Measurements from ENCODE around the gene TMCC3. TPM values are rescaled to one million over a fixed set of nuclear protein-coding genes. Genes with fewer than 3 reads are reported as not detected.
"Not testable (repeated sequence)": the region's sequence is repeated elsewhere in the genome, so short reads cannot be mapped to it uniquely, and the experiment has no call there.

TMCC3 gene
- total and polyA plus RNA-seq, 2 experiments from 2014 or later = 1.4 to 3.6 TPM

GRCh38 chr12:94593822-94594442 is 56.4 kb downstream of the TMCC3 start:
- no peaks in the 10 kb centered on the region for H3K4me1 ChIP-seq (ENCODE audit: insufficient read depth)
- H3F3A ChIP-seq (replicated peaks; ENCODE audit: low read depth) = no peaks in the 10 kb centered on the region
- no peak overlapping the region for H3K4me3 ChIP-seq
- Mint-ChIP-seq H3K27ac (no peak overlapping the region), H3K27me3 (ENCODE audit: insufficient read depth, low read depth, poor library complexity) (peaks cover 3% of the 10 kb centered on the region), H3K9me3 (no peaks in the 10 kb centered on the region), H3K4me1 (peaks cover 8% of the 10 kb centered on the region), H3K36me3 (ENCODE audit: low read depth) (no peaks in the 10 kb centered on the region), H3K4me3 (no peak overlapping the region)
- H3K27ac ChIP-seq (ENCODE audit: low read depth) = no peak overlapping the region
- no peak overlapping the region for H3K4me2 ChIP-seq
- DNase-seq (ENCODE audit: low spot score) = no peak
- no peaks in the 10 kb centered on the region for H3K79me2 ChIP-seq (replicated peaks; ENCODE audit: insufficient read depth)
- TF ChIP-seq STAT1 (IDR thresholded peaks at IDR 0.05; ENCODE audit: unreplicated experiment) = no peak
- TF ChIP-seq ZNF114 (CRISPR knock-in tag; IDR thresholded peaks at IDR 0.05) = no peak
- TF ChIP-seq EZH2phosphoT487 (IDR thresholded peaks at IDR 0.05; ENCODE audit: unreplicated experiment) = no peak
- TF ChIP-seq EZH2 (IDR thresholded peaks at IDR 0.05; ENCODE audit: low read depth, unreplicated experiment) = no peak
- no peak for TF ChIP-seq ZNF462 (CRISPR knock-in tag; IDR thresholded peaks at IDR 0.05)
- H3K27me3 ChIP-seq (ENCODE audit: insufficient read depth) = no peaks in the 10 kb centered on the region
- H3K36me3 ChIP-seq (ENCODE audit: insufficient read depth) = no peaks in the 10 kb centered on the region
- no peak overlapping the region for H2AFZ ChIP-seq
- H3K9me2 ChIP-seq (ENCODE audit: insufficient read depth) = no peaks in the 10 kb centered on the region
- no peaks in the 10 kb centered on the region for H4K20me1 ChIP-seq (replicated peaks; ENCODE audit: insufficient read depth)
- ATAC-seq = no peak

DNA sequence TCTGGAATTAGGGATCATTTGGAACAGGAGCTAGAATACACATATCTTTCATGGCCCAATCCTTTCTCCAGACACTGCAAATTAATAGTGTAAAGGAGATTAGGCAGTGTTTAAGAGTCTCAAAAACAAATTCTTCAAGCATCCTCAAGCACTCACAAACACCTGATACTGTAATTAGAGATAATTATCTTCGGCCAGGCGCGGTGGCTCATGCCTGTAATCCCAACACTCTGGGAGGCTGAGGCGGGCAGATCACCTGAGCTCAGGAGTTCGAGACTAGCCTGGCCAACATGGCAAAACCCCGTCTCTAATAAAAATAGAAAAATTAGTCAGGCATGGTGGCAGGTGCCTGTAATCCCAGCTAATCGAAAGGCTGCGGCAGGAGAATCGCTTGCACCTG is 57.6 kb downstream of the TMCC3 start:
- H3K4me3 Mint-ChIP-seq; H3K36me3 Mint-ChIP-seq (ENCODE audit: low read depth); H3K27me3 ChIP-seq (ENCODE audit: insufficient read depth); H2AFZ ChIP-seq; H3K4me3 ChIP-seq; H3K36me3 ChIP-seq (ENCODE audit: insufficient read depth); ATAC-seq; DNase-seq (ENCODE audit: low spot score); H3K9me2 ChIP-seq (ENCODE audit: insufficient read depth); H3F3A ChIP-seq (replicated peaks; ENCODE audit: low read depth); H3K4me1 ChIP-seq (ENCODE audit: insufficient read depth); H4K20me1 ChIP-seq (replicated peaks; ENCODE audit: insufficient read depth); H3K27me3 Mint-ChIP-seq (ENCODE audit: insufficient read depth, low read depth, poor library complexity); H3K27ac ChIP-seq (ENCODE audit: low read depth); H3K9me3 Mint-ChIP-seq; H3K4me2 ChIP-seq; H3K79me2 ChIP-seq (replicated peaks; ENCODE audit: insufficient read depth); H3K27ac Mint-ChIP-seq: not testable (repeated sequence)
- peaks cover 12% of the 10 kb centered on the region for H3K4me1 Mint-ChIP-seq

Data from GM23338 (cell line).